Measurements from ENCODE around the gene TEFM.

- TF ChIP-seq POLR2AphosphoS5 (IDR thresholded peaks at IDR 0.05; ENCODE audit: borderline replicate concordance, low read depth, low read length) (no peak), EZH2 (IDR thresholded peaks at IDR 0.05) (no peak), FOXP2 (optimal IDR thresholded peaks at IDR 0.05; ENCODE audit: control extremely low read depth, extremely low read length, insufficient read depth) (no peak)
Observed at GRCh38 chr17:30950669-30951399, 44.8 kb upstream of the TEFM start.

Measured in SK-N-MC (cell line).